Hematopoietic multipotent progenitor cell treated with erythropoietin and hydrocortisone succinate and interleukin-3 and kit ligand, for 8 days (in vitro differentiated cells): ENCODE data around the gene PHPT1.
A peak's percentile ranks its signal among the peaks of the same experiment; 100 is the strongest.
"Not testable (repeated sequence)": the region's sequence is repeated elsewhere in the genome, so short reads cannot be mapped to it uniquely, and the experiment has no call there.

Source experiments
- DNase-seq: peaks from one replicate; pipeline ENCODE4 v3.0.0-alpha.2; 2015

The PHPT1 gene

DNA sequence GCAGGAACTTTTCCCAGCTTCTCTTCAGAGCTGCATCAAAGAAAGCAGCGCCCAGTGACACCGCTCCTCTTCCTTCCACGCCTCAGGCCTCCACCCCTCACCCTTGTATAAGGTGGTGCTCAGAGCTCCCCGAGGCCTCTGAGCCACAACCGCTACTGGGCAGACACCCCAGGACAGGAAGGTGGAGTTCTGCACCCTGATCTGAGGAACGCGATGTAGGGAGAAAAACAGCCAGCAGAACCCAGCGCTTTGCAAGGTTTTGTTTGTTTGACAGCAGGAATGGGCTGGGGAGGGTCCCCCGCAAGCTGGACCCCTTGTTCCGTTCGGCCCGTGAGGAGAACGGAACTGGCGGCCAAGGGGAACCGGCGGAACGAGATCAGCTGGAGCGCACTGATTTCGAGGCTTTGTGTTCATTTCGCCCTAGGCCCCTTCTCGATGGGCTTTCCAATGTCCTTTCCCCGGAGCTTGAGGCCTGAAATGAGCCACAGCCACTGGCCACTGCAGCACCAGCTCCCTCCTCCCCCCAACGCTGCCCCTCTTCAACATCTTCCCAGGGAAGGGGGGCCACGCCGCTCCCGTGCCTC, 12.8 kb downstream of the PHPT1 start:
- no peak for DNase-seq

DNA sequence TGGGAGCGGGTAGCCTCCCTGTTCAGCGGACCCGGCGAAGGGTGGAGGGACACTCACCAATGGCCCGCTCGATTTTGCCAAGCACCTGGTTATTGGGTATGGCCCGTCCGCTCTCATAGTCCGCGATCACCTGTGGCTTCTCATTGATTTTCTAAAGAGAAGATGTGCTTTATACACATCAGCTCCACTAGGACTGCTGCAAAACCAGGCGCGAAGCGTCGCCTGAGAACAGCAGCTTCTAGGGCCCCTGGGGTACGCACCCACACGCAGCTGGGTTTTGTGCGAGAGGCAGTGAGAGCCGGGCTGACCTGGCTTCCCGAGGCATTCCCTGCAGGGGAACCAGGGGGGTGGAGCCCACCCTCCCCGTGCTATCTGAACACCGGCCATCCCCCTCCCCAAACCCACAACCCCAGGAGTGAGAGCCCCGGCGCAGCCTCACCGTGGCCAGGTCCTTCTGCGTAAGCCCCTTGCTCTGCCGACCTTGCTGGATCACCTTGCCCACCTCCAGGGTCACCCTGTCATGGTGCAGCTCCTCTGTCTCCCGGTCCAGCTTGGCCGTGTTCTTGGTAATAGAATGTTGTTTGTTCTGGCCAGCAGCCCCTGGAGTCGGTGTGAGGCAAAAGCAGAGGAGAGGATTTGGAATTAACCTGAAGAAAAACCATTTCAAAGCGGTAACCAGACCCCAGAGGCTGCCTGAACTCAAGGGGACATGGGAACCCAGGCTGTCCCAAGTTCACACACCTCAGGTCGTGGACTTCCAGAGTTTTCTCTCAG, 13.8 kb downstream of the PHPT1 start:
- DNase-seq: no peak

DNA sequence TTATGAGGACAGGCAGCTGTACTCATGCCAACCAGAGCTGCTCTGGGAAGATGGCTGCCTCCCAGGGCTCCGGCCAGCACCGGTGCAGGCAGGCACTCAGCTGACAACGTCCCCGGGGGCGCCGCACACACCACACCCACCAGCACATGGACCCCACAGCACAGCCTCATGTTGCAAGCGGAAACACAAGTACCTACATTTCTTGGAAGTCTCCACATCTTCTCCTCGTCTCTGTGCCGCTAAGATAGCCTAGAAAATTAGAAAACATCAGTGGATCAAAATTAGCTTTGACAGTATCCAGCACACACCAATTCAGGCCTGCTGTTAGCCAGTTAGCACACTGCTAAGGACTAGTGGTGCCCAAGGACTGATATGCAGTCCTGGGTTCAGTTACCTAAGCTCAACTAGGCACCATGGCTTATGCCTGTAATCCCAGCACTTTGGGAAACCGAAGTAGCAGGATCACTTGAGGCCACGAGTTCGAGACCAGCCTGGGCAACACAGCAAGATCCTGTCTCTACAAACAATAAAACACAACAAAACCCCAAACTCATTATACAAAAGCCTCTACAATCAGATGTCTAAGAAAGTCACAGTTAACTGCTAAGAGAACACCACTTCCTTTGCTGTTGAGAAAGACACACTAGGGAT, 14.5 kb downstream of the PHPT1 start:
- no peak for DNase-seq

DNA sequence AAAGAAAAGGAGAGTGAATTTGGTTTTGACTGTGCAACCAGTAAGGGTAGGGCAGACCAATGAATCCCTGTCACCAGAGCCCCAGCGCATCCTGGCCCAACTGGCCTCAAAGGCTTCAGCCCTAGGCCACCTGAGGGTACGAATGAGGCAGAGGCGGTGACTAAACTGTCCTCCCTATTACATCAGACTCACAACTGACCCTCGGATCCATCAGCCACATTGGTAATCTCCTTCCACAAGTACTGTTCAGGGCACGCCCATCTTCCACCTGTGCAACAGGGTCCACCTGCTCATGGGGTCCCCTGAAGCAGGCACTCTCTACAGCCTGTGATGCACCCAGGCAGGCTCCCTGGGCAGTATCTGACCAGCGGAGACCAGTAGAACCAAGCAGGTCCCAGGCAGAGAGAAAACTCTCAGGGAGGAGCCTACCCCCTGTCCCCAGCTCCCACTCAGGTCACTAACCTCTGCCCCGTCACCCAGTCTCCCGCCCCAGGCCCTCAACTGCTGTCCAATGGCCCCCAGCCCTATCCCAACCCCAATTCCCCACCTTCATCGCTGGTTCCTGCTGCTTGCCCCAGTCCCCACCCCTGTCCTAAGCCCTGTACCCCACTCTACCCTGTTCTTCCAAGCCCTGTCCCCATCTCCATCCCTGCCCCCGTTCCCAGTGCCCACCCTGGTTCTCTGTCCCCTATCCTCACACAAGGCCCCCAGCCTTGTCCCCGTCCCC, 16.0 kb downstream of the PHPT1 start:
- DNase-seq: no peak

DNA sequence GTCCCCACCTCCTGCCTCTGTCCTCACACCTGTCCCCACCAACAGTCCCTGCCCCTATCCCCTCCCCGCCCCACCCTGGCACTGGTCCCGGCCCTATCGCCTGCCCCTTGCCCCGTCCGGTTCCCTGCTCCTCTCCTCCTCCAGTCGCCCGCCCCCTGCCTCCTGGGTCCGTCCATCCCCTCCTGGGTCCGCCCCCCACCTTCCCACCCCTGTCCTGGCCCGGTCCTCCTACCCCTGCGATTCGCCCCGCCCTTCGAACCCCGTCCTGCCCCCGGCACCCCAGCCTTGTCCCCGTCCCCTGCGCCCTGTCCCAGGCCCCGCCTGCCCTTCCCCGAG, 16.5 kb downstream of the PHPT1 start:
- no peak for DNase-seq

DNA sequence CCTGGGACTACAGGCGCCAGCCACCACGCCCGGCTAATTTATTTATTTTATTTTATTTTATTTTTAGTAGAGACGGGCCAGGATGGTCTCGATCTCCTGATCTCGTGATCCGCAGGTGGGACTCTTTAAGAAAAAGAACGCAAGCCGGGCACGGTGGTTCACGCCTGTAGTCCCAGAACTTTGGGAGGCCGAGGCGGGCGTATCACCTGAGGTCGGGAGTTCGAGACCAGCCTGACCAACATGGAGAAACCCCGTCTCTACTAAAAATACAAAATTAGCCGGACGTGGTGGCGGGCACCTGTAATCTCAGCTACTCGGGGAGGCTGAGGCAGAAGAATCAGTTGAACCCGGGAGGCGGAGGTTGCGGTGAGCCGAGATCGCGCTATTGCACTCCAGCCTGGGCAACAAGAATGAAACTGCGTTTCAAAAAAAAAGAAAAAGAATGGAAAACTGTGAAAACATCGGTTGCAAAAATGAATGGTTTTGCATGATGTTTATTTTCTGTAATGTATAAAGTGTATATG, 17.8 kb downstream of the PHPT1 start:
- not testable (repeated sequence) for DNase-seq

DNA sequence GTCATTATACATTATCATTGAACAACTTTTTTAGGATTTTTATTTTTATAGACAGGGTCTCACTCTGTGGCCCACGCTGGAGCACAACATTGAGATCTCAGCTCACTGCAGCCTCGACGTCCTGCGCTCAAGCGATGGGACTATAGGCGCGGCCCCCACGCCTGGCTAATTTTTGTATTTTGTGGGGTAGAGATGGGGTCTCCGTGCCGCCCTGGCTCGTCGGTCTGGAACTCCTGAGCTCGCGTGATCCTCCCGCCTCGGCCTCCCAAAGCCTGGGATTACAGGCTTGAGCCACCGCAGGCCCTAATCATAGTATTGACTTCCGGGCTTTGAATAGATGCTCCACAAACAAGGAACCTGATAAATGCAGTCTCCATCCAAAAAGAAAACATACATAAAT, 18.3 kb downstream of the PHPT1 start:
- DNase-seq: no peak

DNA sequence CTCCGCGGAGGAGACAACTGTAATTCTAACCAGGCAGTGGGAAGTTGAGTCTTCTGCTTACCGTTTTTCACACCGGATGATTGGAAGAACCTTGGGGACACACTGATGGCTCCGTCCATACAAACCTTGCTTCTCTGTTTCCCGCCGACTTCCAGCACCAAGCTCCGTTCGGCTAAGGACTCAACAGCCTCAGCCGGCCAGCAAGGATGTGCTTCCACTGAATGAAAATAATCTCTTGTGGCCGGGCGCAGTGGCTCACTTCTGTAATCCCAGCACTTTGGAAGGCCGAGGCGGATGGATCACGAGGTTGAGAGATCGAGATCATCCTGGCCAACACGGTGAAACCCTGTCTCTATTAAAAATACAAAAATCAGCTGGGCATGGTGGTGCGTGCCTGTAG, 18.7 kb downstream of the PHPT1 start:
- DNase-seq: no peak

DNA sequence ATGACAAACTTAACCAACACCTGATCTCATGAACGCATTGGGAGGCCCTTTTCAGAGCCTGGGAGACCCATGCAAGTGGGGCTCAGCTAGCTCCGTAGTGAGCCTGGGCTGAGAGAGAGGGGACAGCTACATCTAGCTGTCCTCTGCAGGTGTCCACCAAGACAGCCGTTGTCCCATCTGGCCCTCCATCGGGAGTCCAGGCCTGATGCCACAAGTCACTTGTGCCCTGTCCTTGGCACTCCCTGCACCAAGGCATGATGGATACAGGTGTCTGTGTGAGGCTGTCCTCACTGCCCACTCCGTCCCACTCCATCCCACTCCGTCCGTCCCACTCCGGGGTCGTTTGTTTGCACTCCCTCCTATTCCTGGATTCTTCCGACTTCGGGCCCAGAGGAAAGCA, 19.4 kb downstream of the PHPT1 start:
- DNase-seq: no peak

DNA sequence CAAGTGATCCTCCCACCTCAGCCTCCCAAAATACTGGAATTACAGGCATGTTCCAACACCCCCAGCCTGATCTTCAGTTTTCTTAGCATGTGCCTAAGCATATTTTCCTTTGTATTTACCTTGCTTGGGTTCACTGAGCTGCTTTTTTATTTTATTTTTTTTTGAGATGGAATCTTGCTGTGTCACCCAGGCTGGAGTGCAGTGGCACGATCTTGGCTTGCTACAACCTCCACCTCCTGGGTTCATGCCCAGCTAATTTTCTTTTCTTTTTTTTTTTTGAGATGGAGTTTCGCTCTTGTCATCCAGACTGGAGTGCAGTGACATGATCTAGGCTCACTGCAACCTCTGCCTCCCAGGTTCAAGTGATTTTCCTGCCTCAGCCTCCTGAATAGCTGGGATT, 20.4 kb downstream of the PHPT1 start:
- DNase-seq: not testable (repeated sequence)

DNA sequence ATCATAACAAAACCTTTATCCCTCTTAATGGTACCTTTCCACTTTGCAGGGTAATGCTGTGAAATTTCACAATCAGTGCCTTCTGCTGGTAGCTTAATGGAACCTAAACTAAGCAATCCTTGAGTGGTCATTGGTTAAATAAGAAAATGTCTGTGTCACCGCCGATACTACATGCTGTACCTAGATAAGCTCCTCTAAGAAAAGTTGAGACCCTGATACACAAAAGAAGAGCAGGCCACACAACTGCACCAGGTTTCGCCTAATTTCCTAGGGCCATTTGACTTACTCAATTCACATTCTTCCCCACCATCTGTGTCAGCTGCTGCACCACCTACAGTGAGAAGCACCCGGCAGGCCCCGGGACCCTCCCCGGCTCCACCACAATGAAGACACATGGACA, 25.9 kb downstream of the PHPT1 start:
- DNase-seq: no peak

DNA sequence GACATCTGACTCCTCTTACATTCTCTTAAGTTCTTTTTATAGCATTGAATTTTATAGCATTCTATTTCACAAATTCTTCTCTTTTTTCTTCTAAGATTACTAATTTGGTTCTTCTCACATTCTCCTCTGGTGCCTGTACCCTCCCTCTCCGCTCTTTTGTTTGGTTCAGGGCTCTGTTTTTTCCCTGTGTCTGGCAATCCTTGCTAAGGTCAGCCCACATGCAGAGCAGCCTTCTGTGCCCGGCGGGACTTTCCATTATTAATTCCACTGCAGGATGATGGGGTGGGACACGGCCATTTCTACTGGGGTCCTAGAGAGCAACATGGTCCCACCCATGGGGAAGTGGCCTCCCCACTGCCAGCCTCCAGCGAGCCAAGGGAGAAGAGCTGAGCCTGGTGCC, 27.3 kb downstream of the PHPT1 start:
- no peak for DNase-seq

DNA sequence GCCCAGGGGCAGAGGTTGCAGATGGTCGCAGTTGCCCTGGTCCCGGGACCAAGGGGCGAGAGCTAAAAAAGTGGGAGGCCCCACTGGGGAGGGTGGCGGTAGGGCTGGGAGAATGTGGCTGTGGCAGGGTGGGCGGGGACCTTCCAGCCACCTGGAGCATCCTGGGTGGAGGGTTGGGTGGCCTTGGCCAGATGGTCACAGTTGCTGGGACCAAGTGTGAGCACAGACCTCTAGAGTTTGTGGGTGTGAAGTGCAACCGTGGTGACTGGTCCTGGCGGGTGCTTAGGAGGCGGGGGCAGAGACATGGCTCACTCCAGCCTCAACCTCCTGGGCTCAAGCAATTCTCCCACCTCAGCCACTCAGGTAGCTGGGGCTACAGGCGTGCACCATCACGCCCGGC, 31.4 kb downstream of the PHPT1 start:
- DNase-seq: no peak

DNA sequence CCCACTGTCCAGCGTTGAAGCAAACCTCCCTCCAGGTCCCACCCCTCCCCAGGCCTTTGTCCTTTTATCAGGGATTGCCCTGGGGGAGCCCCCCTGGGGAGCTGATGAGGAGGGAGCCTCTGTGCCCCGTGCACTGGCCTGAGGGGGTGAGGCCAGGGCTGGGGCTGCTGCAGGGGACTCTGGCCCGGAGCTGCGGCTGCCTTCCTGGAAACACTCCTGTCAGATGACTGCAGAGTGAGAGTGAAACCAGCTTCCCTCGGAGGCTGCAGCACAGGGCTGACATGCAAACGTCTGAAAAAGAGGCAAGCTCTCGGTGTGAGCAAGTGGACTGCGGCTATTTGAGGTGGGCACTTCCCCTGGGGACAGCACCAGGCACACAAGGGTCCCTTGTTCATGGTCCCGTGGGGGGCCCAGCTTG, 32.5 kb downstream of the PHPT1 start:
- peak; percentile 28 for DNase-seq

DNA sequence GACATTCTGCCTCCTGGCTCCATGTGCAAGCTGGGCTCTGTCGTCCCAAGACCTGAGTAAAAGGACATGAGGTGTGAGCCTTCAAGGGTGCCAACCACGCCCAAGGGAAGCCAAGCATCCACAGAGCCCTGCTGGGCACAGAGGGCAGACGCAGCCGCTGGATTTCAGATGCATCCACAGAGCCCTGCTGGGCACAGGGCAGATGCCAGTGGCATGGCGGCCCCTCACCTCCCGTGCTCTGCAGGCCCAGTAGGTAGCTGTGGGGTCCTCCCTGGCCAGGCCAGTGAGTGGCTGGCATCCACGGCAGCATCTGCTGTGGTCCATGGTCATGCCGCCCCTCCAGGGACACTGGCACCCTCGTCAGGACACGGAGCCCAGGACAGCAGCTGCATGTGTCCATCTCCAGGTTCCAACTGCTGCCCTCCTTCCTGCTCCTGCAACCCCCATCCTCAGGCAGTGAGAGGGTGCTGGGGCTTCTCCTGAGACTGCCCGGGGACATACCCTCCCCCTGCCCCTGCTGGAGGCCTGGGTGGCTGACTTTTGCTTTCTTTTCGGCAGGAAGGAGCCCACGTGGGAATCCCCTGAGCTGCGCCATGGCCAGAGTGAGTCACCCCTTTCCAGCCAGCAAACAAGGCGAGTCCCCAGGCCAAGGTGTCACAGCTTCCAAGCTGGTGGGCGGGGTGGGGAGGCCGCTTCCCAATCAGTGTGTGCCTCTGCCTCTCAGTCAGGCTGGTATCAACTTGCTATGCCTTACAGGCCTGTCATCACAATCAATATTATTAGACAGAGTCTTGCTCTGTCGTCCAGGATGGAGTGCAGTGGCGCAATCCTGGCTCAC, 33.1 kb downstream of the PHPT1 start:
- peak; percentile 63 for DNase-seq

DNA sequence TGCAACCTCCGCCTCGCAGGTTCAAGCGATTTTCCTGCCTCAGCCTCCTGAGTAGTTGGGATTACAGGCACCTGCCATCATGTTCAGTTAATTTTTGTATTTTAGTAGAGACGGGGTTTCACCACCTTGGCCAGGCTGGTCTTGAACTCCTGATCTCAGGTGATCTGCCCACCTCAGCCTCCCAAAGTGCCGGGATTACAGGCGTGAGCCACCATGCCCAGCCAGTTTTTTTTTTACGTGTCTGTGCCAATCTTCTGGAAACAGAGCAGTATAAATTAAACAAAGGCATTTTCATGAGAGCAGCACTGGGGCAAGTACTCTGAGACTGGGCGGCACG, 33.7 kb downstream of the PHPT1 start:
- DNase-seq: not testable (repeated sequence)

DNA sequence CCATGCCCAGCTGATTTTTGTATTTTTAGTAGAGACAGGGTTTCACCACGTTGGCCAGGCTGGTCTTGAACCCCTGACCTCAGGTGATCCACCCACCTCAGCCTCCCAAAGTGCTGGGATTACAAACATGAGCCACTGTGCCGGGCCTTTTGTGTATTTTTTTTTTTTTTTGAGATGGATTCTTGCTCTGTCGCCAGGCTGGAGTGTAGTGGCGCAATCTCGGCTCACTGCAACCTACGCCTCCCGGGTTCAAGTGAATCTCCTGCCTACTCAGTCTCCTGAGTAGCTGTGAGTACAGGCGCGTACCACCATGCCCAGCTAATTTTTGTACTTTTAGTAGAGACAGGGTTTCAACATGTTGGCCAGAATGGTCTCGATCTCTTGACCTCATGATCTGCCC, 34.5 kb downstream of the PHPT1 start:
- DNase-seq: not testable (repeated sequence)

DNA sequence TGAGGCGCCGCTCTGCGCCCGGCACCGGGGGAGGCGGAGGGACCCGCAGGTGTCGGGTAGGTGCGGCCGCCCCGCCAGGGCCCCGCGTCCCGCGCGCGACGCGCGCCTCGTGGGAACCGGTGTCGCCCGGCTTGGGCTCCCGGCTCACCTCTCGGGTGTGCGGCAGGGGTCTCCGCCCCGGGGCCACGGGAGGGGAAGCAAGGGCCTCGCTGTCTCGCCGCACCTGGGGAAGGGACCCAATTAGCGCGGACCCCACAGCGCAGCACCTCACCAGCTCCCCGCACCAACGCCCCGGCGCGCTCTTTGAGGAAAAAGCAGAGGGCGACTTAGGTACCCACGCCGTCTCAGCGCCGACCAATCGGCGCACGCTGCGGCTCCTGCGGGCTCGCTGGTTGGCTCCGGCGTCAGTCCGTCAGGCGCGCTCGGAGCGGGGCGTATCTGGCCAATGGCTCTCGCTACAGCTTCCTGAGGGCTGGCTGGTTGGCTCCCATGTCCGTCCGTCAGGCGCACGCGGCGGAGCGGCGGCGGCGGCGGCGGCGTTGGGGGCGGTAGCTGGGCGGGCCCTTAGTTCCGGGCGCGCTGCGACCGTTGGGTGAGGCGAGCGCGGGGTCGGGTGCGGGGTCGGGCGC, 36.9 kb downstream of the PHPT1 start, which contains the start of gene TRAF2:
TRAF2 (plus strand) TSS at position 567 of the 629 bp plus-strand sequence. CDS start 12,225 bp downstream, outside the sequence.
- peak; percentile 98 for DNase-seq

DNA sequence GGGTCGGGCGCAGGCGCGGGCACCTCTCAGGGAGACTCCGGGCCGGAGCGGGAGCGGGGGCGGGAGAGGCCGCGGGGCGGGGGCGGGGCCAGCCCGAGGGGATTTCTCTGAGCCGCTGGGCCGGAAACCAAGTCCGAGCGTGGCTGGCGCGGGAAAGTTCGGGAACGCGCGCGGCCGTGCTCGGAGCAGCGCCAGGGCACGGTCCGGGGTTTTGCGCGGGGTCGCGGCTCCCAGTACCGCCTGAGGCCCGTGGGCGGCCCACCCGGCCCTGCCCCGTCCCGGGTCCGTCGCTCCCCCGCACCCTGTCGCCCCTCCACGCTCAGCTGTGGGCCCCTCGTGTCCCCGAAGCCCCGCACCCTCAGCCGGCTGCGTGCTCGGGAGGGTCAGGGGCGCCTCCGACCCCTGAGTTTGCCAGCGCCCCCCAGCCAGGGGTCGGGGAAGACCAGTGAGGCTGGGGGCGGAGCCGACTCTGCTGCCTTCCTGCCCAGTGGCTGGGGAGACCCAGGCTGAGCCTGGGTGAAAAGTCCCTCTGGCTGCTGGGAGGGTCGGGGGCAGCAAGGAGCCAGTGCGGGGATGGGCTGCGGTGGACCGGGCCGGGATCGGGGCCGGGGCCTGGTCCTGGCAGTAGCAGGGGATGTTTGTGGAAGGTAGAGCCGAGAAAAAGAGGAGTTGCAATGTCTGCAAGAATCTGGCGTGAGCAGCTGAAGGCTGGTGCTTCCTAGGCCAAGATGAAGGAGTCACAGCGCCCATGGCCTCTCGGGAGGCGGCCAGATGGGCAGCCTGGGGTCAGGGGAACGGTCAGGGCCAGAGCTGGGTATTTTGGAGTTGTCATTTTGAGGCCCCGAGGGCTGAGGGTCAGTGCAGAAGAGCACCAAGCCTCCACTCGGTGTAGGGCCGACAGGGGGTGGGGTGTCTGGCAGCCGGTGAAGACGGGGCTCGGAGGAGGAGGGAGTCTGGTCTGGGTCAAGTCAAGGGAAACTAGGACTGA, 37.7 kb downstream of the PHPT1 start:
- no peak for DNase-seq

DNA sequence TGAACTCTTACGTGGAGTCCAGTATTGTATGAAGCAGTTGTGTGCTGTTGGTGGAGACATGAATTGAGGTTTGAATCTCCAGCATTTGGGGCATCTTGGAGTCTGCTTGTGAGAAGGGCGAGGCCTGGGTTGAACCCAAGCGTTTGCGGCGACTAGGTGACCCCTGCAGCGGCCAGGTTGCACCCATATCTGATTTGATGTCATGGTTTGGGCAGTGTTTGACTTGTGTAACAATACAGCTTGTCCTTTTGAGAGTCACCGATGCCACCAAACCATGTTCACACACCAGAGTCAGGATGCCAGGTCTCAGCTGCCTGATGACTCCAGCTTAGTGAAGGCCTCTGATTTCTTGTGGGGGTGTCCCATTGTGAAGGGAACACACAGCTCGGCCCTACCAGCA, 39.2 kb downstream of the PHPT1 start:
- no peak for DNase-seq

DNA sequence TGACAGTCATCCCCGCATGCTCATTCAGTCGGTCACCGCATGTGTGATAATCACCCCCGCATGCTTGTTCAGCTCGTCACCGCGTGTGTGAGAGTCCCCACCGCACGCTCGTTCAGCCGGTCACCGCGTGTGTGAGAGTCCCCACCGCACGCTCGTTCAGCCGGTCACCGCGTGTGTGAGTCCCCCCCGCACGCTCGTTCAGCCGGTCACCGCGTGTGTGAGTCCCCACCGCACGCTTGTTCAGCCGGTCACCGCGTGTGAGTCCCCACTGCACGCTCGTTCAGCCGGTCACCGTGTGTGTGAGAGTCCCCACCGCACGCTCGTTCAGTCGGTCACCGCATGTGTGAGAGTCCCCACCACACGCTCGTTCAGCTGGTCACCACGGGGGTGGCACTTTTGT, 40.6 kb downstream of the PHPT1 start:
- DNase-seq: no peak
